ENCODE measurements around the gene ADAMTS8. TPM values are rescaled to one million over a fixed set of nuclear protein-coding genes. Genes with fewer than 3 reads are reported as not detected.

The ADAMTS8 gene
- total and polyA plus RNA-seq, 4 donors = 0.02 to 0.08 (median 0.07) TPM; not detected in 1

DNA sequence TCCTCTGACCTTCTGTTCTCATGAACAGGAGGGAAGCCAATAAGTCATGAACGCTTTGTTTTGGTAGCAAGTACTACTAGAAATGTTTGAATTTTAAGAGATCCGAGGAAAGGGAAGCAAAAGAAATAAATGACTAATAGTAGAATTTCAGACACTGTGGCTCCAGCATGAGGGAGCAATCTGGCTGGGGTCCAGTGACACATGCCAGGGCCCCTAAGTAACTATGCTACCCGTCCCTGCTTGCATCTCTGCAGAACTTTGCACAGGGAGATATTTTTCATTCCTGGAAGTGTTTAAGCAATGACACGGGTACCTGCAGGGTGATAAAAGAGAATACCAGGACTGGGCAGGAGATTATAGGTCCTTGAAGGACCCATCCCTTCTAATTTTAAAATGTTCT lies 7.3 kb upstream of the ADAMTS8 start:
- H3K4me1 ChIP-seq (ENCODE audit: control insufficient read depth in 4 of 4, insufficient read depth in 4 of 4, low read length in 3 of 4) = peaks cover 0 to 8% (median 3%) of the 10 kb centered on the region in 4 donors
- H3K36me3 ChIP-seq (ENCODE audit: control insufficient read depth in 4 of 4, insufficient read depth in 3 of 4, low read depth in 1 of 4, low read length in 3 of 4) = no peaks in the 10 kb centered on the region
- H3K4me3 ChIP-seq (ENCODE audit: low read depth in 1 of 3, low read length in 3 of 3) = no peak overlapping the region
- DNase-seq (ENCODE audit: low spot score) = no peak
- 60% methylated on average over 4 of the region's 4 CpGs for WGBS
- TF ChIP-seq GABPA (IDR thresholded peaks at IDR 0.05 in 1 of 2, conservative IDR thresholded peaks at IDR 0.05 in 1 of 2) (no peak), MAX (IDR thresholded peaks at IDR 0.05) (no peak), TAF1 (conservative IDR thresholded peaks at IDR 0.05) (no peak), FOXA1 (IDR thresholded peaks at IDR 0.05) (no peak), ATF3 (IDR thresholded peaks at IDR 0.05) (no peak), JUND (IDR thresholded peaks at IDR 0.05) (no peak), NR2F2 (IDR thresholded peaks at IDR 0.05) (no peak), HNF4A (conservative IDR thresholded peaks at IDR 0.05) (no peak), RXRA (IDR thresholded peaks at IDR 0.05) (no peak), YY1 (IDR thresholded peaks at IDR 0.05) (no peak), RAD21 (IDR thresholded peaks at IDR 0.05) (no peak), EGR1 (IDR thresholded peaks at IDR 0.05; ENCODE audit: low read depth in 2 of 2) (no peak), HNF4G (IDR thresholded peaks at IDR 0.05) (no peak)
- TF ChIP-seq, protein P1, sequence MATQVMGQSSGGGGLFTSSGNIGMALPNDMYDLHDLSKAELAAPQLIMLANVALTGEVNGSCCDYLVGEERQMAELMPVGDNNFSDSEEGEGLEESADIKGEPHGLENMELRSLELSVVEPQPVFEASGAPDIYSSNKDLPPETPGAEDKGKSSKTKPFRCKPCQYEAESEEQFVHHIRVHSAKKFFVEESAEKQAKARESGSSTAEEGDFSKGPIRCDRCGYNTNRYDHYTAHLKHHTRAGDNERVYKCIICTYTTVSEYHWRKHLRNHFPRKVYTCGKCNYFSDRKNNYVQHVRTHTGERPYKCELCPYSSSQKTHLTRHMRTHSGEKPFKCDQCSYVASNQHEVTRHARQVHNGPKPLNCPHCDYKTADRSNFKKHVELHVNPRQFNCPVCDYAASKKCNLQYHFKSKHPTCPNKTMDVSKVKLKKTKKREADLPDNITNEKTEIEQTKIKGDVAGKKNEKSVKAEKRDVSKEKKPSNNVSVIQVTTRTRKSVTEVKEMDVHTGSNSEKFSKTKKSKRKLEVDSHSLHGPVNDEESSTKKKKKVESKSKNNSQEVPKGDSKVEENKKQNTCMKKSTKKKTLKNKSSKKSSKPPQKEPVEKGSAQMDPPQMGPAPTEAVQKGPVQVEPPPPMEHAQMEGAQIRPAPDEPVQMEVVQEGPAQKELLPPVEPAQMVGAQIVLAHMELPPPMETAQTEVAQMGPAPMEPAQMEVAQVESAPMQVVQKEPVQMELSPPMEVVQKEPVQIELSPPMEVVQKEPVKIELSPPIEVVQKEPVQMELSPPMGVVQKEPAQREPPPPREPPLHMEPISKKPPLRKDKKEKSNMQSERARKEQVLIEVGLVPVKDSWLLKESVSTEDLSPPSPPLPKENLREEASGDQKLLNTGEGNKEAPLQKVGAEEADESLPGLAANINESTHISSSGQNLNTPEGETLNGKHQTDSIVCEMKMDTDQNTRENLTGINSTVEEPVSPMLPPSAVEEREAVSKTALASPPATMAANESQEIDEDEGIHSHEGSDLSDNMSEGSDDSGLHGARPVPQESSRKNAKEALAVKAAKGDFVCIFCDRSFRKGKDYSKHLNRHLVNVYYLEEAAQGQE (IDR thresholded peaks at IDR 0.05) = no peak
- TF ChIP-seq, protein P2, sequence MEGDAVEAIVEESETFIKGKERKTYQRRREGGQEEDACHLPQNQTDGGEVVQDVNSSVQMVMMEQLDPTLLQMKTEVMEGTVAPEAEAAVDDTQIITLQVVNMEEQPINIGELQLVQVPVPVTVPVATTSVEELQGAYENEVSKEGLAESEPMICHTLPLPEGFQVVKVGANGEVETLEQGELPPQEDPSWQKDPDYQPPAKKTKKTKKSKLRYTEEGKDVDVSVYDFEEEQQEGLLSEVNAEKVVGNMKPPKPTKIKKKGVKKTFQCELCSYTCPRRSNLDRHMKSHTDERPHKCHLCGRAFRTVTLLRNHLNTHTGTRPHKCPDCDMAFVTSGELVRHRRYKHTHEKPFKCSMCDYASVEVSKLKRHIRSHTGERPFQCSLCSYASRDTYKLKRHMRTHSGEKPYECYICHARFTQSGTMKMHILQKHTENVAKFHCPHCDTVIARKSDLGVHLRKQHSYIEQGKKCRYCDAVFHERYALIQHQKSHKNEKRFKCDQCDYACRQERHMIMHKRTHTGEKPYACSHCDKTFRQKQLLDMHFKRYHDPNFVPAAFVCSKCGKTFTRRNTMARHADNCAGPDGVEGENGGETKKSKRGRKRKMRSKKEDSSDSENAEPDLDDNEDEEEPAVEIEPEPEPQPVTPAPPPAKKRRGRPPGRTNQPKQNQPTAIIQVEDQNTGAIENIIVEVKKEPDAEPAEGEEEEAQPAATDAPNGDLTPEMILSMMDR (IDR thresholded peaks at IDR 0.05; ENCODE audit: low read depth, low read length, missing input control) = no peak
- TF ChIP-seq, protein P3, sequence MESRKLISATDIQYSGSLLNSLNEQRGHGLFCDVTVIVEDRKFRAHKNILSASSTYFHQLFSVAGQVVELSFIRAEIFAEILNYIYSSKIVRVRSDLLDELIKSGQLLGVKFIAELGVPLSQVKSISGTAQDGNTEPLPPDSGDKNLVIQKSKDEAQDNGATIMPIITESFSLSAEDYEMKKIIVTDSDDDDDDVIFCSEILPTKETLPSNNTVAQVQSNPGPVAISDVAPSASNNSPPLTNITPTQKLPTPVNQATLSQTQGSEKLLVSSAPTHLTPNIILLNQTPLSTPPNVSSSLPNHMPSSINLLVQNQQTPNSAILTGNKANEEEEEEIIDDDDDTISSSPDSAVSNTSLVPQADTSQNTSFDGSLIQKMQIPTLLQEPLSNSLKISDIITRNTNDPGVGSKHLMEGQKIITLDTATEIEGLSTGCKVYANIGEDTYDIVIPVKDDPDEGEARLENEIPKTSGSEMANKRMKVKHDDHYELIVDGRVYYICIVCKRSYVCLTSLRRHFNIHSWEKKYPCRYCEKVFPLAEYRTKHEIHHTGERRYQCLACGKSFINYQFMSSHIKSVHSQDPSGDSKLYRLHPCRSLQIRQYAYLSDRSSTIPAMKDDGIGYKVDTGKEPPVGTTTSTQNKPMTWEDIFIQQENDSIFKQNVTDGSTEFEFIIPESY (IDR thresholded peaks at IDR 0.05) = no peak
- no peak overlapping the region for H3K9ac ChIP-seq (ENCODE audit: low read depth in 1 of 2, low read length in 2 of 2)
- no peak overlapping the region for H3K27ac ChIP-seq (ENCODE audit: low read depth in 1 of 2, low read length in 2 of 2)
- peaks cover 0 to 5% (median 0%) of the 10 kb centered on the region in 4 donors for H3K27me3 ChIP-seq (ENCODE audit: control insufficient read depth in 4 of 4, insufficient read depth in 4 of 4, low read length in 3 of 4)
- no peaks in the 10 kb centered on the region for H3K9me3 ChIP-seq (ENCODE audit: control insufficient read depth in 4 of 4, low read length in 3 of 4)

Data from liver (tissue), 9 donors.